Activated CD4-positive, alpha-beta T cell treated with anti-CD3 and anti-CD28 coated beads for 1 hour (primary cell): ENCODE data around the gene MTHFD1L.
"Not testable (repeated sequence)": the region's sequence is repeated elsewhere in the genome, so short reads cannot be mapped to it uniquely, and the experiment has no call there.

ENCODE experiments used
- DNase-seq: peaks from one replicate; pipeline ENCODE4 v3.0.0-alpha.2; 2020

Gene MTHFD1L

GRCh38 chr6:151018911-151019782 lies 153.6 kb downstream of the MTHFD1L start:
- no peak for DNase-seq

- DNase-seq, result no peak
These were observed 156.4 kb downstream of the MTHFD1L start for GRCh38 chr6:151021896-151022295.

- no peak for DNase-seq
These were observed 157.0 kb downstream of the MTHFD1L start for GRCh38 chr6:151022492-151022891.

- DNase-seq, result no peak
These were observed 157.8 kb downstream of the MTHFD1L start for GRCh38 chr6:151023342-151023741.

DNA sequence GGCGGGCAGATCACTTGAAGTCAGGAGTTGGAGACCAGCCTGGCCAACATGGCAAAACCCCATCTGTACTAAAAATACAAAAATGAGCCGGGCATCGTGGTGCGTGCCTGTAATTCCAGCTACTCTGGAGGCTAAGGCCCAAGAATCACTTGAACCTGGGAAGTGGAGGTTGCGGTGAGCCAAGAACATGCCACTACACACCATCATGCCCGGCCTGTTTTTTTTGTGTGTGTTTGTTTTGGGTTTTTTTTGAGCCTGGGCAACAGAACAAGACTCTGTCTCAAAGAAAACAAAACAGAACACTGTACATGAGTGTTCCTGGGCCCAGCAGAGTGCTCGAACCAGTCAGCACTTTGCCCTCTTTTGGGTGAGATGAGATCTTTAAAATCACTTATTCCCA lies 159.1 kb downstream of the MTHFD1L start:
- no peak for DNase-seq

DNA sequence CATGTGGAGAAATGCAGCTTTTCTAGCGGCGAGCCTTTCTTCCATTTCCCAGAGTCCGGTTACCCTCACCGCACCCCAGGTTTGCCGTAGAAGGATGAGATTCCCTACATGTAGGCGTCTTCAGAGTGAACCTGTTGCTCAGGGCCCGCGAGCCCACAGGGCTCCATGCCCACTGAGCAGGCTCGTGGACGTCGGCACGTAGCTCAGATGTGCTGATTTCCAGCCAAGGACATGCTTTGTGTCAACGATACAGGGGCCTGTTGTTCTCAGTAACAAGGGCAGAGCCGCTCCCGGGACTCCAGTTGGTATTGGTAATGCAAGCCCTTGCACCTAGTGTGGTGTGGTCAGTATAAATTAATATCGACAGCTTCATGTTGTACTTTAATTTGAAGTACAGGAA lies 159.6 kb downstream of the MTHFD1L start:
- DNase-seq, result no peak

DNA sequence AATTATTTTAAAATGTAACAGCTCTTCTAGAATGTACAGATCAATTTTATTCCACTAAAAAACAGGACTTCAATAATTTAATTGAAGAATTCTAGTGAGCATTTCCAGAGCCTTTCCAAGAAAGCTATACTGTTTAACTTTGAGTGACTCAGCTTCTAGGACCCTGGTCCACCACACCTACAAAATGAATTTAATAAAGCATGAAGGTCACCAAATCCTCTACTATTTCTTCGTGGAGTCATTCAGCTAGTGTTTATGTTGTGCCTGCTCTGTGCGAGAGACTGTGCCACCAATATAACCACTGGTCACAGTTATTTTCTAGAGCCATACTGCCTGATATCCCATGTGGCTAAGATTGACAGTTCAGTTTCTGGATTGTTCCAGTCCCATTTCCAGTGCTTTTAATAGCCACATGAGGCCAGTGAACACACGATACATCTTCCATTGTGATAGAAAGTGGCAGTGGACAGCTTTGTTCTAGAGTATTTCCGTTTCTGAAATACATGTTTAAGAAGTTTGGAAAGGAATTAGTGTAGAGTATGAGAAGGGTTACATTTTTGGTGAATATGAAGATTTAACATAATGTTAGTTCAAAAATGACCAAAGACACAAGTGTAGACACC lies 160.7 kb downstream of the MTHFD1L start:
- DNase-seq, result no peak

DNA sequence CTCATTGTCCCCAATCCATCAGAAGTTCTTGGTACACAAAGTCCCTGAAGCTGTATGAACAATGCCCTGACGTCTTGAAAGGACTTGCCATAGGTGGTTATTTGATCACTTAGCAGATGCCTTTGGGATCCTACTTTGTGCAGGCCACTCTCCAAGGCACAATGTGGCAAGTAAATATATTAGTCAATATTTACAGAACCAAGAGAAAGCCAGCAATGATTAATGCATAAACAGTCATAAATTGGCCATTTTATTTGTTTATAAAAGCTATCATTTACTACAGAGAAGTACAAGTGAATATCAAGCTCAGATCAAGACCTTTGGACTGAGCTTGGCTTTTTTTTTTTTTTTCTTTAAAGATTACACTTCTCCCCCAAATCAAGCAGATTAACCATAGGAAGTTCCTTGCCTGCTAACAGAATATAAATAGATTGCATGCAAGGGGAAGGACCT lies 161.8 kb downstream of the MTHFD1L start:
- no peak for DNase-seq

GRCh38 chr6:151027936-151028838 lies 162.7 kb downstream of the MTHFD1L start:
- DNase-seq, result no peak

DNA sequence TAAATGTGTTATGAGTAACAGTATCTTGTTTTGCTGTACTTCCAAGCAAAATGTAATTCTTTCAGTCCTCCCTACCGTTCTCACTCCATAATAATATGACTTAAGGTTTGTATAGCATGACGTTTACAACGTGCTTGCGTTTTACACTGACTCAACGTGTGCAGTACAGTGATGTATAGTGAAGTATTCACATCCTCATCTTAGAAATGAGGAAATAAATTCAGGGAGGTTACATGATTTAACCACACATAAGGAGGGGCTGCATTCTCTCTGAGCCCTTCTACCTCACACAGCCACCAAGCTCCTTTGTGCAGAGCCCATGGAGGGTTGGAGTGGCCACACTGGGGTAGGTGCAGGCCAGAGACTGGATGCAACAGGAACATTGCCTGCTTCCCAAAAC lies 164.5 kb downstream of the MTHFD1L start:
- no peak for DNase-seq

DNA sequence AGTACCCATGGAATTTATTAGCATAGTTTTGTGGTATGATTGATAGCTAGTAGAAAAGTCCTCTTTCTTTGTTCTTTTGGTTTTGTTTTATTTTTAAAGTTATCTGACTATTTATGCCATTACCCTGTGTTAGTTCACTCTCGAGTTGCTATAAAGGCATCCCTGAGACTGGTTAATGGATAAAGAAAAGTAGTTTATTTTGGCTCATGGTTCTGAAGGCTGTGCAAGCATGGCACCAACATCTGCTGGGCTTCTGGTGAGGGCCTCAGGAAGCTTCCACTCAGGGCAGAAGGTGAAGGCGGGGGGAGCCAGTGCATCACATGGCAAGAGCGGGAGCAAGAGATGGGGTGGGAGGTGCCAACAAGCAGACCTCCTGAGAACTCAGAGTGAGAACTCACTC lies 166.5 kb downstream of the MTHFD1L start:
- DNase-seq, result no peak

- no peak for DNase-seq
These were observed 169.6 kb downstream of the MTHFD1L start for GRCh38 chr6:151034825-151035781.

GRCh38 chr6:151036211-151036721 lies 170.8 kb downstream of the MTHFD1L start:
- not testable (repeated sequence) for DNase-seq

GRCh38 chr6:151036869-151037680 lies 171.6 kb downstream of the MTHFD1L start:
- no peak for DNase-seq

- no peak for DNase-seq
These were observed 173.1 kb downstream of the MTHFD1L start for GRCh38 chr6:151038616-151039015.

DNA sequence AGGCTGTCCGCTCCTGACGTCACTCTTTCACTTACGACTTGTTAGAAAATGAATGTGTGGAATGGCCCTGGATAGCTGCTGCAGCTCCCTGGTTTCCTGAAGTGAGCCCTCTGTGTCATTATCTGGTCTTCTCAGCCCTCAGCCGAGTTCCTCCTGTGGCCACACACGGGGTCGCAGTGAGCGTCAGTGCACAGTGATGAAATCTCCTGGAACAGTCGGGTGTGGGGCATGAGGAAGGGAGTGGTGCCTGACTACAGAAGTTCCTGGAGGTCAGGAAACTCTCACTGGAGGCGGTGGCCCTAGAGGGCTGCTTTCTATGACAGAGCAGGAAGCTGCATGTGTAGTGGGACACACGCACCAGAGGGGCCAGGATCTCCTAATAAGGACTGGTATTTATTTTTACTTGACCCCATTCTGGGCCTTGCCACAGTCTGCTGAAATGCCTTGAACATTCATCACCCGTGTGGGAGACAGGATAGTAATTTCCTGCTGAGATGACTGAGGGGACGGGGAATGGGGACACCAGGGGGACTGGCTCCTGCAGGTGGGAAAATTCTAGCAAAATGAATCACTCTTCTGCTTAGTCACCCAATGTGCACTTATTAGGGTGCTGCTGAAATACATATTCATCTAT lies 175.5 kb downstream of the MTHFD1L start:
- not testable (repeated sequence) for DNase-seq

DNA sequence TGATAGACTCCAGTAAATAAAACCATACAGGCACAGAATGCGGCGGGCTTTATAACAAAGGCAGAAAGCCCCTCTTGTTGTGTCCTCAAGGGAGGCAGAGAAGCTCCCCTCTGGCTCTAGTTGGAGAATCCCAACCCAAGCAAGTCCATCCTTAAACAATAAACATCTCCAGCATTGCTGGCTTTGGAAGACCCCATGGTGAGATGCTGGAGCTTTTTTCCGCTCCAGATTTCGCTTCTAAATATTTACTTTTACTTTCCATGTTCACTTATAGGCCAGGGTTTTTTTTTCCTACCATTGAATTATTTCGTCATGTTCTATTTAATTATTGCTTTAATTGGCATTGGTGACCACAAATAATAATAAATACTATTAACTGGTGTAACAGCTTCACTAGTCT lies 176.2 kb downstream of the MTHFD1L start:
- DNase-seq, result no peak

DNA sequence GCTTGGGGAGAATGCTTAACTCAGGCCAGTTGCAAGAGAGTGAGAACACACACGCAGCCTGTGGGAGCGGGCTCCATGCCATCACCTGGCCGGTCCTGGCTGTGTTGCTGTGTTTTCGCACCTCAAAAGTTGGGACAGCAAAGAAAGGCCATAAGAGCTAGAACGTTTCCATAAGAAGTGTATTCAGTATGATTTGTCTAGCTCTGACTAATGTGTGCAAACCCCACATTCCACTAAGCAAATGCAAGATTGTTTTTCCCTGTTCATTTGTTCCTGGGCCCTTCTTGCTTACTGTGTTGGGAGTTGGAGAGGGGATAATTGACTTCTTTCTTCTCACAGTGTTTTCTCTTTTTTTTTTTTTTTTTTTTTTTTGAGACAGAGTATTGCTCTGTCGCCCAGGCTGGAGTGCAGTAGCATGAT lies 177.4 kb downstream of the MTHFD1L start:
- DNase-seq, result not testable (repeated sequence)

- DNase-seq, result no peak
These were observed 178.4 kb downstream of the MTHFD1L start for GRCh38 chr6:151043944-151044343.
